HG03103 (cell line): ENCODE results near the gene ABLIM2.

Experiments used
- ATAC-seq: cut with Tn5 transposase; IDR thresholded peaks from one replicate; pipeline ENCODE4 v1.9.1; 2021; ENCODE audit warnings: low read depth; ENCODE audit not compliant: unreplicated experiment

ABLIM2 gene

GRCh38 chr4:8160572-8160971 lies 2.0 kb upstream of the ABLIM2 start:
- no peak for ATAC-seq

DNA sequence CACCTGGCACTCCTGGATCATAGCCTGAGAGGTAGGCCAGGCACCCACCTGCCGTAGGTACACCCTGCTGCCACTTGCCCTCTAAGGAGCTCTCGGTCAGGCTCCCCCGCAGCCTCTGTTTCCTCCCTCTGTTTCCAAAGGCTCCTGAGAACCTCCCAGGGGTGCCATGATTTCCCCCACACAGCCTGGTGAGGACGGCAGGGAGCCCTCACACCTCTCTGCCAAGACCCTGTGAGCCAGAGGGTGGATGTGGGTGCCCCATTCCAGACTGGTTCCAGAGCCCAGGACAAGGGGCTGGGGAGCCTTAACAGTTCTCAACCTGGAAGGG lies 1.6 kb upstream of the ABLIM2 start:
- no peak for ATAC-seq

DNA sequence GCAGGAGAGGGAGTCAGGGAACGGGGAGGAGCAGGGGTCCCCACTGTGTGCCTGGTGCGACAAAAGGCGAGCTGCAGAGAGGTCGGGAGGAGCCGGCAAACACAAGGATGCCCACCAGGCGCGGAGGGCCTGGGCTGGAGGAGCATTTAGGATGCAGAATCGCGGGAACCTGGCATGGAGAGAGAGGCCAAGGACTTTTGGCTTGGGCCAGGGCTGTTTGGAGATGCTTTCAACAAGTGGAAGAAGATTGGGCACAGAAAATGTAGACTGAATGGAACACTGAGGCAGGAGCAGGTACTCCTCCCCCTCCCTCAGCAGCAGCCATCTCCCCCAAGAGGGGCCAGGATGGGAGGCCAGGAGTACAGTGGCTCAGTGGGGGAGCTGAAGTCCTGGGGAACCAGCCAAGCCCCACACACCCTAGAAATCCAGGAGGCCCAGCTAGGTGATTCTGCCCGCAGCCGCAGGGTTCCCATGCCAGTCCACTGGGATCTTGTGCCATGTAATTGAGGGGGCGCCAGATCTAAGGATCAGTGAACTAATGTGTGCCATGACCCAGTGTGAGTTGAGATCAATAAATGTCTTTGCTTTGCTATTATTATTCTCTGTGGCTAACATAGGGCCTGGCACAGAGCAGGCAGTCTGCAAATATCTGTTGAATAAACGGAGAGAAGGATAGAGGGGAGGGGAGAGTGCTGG lies 1.1 kb upstream of the ABLIM2 start:
- ATAC-seq, result no peak

DNA sequence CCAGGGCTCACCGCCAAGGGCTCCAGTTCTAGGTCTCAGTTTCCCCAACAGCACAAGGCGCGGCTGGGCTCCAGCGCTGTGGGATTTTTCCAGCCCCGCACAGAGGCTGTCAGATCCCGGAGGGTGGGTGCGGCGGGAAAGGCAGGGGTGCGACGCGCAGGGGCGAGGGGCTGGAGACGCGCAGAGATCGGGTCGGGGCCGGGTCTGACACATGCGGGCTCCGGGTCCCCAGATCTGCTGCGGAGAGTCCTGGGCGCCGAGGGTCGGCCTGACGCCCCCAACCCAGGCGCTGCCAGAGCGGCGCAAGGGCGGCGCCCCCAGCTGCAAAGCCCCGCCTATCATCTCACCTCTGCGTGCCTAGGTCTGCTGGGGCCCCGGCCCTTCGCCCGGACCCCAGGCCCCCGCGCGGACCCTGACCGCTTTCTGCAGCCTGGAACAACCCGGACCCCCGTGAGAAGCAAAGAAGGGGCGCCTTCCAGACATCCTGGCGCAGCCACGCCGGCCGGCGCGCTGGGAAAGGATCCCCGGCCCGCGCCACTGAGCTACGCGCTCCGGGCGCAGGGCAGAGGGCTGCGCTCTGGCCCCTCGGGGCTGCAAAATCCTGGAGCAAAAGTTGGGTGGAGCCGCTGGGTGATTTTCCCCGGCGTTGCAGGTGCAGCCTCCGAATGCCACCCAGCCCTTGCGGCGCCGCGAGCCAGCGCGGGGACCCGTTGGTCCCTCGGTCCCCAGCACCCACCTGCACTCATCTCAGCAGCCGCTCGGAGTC lies 486 bp downstream of the ABLIM2 start:
- no peak for ATAC-seq

GRCh38 chr4:8157496-8157895 lies 1.1 kb downstream of the ABLIM2 start:
- no peak for ATAC-seq

DNA sequence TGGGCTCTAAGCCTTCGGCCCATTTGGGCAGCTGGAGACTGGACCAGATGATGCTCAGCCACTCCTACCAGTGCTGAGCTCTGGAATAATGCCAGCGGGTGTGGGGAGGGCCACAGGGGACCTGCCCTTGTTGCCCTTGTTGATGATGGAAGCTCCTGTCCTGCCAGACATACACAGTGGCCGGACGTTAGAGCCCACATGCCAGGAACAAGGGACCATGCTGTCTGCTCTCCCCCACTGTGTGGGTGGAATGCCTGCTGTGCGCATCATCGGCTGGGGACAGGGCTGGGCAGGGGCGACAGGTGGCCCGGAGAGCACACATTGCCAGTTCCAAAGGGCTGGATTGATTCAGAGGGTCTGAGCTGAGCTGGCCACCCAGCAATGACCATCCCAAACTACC lies 2.0 kb downstream of the ABLIM2 start:
- no peak for ATAC-seq

DNA sequence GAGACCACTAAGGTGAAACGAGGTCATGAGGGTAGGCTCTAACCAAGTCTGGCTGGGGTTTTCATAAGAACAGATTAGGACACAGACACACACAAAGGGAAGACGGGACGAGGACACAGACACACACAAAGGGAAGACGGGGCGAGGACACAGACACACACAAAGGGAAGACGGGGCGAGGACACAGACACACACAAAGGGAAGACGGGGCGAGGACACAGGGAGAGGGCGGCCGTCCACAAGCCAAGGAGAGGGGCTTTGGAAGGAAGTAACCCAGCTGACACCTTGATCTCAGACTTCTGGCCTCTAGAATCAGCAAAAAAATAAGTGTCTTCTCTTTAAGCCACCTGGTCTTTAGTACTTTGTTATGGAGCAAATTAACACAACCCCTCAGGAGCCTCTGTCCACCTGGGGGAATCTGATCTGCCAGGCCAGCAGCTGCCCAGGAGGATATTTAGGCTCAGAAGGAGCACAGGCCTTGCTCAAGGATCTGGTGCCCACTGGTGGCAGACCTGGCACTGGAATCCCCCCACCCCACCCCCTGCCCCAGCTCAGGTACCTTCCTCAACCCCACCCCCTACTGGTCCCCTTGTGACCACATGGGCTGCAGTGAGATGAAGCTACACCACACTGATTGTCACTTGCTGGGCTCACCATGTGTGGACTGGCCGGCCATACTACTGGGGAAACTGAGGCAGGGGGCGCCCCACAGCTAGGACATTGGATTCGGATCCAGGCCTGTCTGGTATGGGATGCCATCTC lies 2.8 kb downstream of the ABLIM2 start:
- ATAC-seq, result no peak

GRCh38 chr4:8155048-8155447 lies 3.6 kb downstream of the ABLIM2 start:
- no peak for ATAC-seq

- no peak for ATAC-seq
Observed at GRCh38 chr4:8153441-8153840, 5.2 kb downstream of the ABLIM2 start.

- ATAC-seq, result no peak
Observed at GRCh38 chr4:8152865-8153257, 5.8 kb downstream of the ABLIM2 start.

DNA sequence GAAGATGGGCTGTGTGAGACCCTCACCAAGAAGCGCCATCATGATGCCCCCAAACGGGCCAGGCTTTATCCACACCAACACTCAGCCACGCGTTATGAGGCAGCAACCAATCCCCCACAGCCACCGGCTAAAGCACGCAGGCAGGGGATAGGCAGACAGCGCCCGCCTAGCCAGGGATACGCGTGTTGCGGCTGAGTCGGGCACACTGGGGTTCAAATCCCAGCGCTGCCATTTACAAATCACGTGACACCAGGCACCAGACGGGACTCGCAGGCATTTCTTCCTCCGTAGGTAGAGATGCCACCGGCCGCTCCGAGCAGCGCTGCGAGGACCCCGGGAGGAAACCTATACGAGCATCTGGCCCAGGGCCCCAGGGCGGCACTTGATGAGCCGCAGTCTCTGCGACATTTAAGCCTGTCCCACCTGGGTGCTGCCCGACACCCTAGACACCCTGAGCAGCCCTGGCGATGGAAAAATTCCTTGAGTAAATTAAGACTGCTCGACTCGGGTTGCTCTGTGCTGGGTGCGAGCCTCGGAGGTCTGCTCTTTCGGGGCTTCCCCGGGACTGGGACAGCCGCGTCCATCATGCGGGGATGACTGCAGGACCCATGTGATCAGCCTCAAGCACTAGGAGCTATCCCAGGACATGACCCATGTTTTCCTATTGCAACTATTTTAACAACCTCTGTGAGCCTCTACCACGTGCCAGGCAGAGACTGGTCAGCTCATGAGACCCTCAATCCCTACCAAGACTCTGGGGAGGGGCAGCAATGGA lies 6.3 kb downstream of the ABLIM2 start:
- ATAC-seq, result no peak

- ATAC-seq, result no peak
Observed at GRCh38 chr4:8151165-8151650, 7.4 kb downstream of the ABLIM2 start.

GRCh38 chr4:8150152-8151090 lies 8.2 kb downstream of the ABLIM2 start:
- ATAC-seq, result no peak

GRCh38 chr4:8149664-8150063 lies 8.9 kb downstream of the ABLIM2 start:
- ATAC-seq, result no peak

DNA sequence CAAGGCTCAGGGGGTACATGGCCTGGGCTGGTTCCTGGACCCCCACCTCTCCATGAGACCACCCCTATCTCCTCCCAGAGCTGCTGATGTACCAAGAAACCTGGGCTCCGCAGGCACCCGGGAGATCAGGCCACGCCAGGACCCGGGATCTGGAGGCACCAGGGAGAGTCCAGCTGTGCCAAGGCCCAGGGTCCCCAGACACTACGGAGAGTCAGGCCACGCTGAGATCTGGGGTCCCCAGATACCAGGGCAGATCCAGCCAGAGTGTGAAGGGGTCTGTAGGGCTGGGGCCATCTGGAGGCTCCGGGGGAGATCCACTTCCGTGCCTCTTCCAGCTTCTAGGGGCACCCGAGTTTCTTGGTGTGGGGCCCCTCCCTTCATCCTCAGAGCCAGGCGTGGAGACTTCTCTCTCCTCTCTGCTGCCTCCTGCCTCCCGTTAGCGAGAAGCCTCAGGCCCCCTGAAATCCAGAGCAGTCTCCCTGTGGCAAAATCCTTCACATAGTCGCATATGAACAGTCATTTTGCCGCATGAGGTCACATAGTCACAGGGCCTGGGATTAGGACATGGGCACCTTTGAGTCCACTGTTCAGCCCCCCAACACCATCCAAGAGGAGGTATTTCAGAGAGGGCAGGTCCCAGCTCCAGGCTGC lies 9.7 kb downstream of the ABLIM2 start:
- no peak for ATAC-seq

- no peak for ATAC-seq
Observed at GRCh38 chr4:8148159-8148558, 10.5 kb downstream of the ABLIM2 start.

- ATAC-seq, result no peak
Observed at GRCh38 chr4:8147231-8147970, 11.2 kb downstream of the ABLIM2 start.

- no peak for ATAC-seq
Observed at GRCh38 chr4:8146157-8146556, 12.5 kb downstream of the ABLIM2 start.

DNA sequence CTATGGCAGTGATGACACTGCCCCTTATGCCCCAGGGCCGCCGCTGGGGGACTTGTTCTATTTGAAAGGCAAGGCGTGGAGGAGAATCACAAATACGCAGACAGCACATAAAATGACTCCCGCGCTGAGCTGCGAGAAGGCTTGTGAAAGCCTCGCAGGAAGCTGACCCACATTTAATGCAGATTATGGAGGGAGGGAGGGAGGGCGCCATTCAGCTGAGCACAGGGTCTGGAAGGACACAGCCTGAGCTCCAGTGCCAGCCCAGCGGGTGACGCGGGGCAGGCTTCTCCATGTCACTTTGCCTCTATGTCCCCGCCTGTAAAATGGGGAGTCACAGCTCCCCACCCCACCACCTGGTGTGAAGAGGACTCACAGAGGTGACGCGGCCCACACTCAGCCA lies 14.3 kb downstream of the ABLIM2 start:
- ATAC-seq, result no peak
